ENCODE data around the gene SHISA7.

The SHISA7 gene

DNA sequence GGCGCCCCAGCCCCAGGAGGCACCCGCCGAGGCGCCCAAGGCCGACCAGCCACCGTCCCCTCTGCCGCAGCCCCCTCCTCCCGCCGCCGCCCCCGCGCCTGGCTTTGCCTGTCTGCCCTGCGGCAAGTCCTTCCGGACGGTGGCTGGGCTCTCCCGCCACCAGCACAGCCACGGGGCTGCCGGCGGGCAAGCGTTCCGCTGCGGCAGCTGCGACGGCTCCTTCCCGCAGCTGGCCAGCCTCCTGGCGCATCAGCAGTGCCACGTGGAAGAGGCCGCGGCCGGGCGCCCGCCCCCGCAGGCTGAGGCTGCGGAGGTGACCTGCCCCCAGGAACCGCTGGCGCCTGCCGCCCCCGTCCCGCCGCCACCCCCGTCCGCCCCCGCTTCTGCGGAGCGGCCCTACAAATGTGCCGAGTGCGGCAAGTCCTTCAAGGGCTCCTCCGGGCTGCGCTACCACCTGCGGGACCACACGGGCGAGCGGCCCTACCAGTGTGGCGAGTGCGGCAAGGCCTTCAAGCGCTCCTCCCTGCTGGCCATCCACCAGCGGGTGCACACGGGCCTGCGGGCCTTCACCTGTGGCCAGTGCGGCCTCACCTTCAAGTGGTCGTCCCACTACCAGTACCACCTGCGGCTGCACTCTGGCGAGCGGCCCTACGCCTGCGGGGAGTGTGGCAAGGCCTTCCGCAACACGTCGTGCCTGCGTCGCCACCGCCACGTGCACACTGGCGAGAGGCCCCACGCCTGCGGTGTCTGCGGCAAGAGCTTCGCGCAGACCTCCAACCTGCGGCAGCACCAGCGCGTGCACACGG, 39.3 kb upstream of the SHISA7 start:
- no peak for DNase-seq

DNA sequence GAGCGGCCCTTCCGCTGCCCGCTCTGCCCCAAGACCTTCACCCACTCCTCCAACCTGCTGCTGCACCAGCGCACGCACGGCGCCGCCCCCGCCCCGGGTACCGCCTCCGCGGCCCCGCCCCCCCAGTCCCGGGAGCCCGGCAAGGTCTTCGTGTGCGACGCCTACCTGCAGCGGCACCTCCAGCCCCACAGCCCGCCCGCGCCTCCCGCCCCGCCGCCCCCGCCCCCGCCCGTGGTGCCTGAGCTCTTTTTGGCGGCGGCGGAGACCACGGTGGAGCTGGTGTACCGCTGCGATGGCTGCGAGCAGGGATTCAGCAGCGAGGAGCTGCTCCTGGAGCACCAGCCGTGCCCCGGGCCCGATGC, 38.7 kb upstream of the SHISA7 start:
- no peak for DNase-seq

DNA sequence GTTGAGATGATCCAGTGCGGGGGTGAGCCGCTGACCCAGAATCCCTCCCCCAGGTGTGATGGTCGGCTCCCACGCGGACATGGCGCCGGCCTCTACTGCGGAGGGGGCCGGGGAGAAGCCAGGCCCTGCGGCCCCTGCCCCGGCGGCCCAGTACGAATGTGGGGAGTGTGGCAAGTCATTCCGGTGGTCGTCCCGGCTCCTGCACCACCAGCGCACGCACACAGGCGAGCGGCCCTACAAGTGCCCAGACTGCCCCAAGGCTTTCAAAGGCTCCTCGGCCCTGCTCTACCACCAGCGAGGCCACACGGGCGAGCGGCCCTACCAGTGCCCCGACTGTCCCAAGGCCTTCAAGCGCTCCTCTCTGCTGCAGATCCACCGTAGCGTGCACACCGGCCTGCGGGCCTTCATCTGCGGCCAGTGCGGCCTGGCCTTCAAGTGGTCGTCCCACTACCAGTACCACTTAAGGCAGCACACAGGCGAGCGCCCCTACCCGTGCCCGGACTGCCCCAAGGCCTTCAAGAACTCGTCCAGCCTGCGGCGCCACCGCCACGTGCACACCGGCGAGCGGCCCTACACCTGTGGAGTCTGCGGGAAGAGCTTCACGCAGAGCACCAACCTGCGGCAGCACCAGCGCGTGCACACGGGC, 38.2 kb upstream of the SHISA7 start:
- no peak for DNase-seq

DNA sequence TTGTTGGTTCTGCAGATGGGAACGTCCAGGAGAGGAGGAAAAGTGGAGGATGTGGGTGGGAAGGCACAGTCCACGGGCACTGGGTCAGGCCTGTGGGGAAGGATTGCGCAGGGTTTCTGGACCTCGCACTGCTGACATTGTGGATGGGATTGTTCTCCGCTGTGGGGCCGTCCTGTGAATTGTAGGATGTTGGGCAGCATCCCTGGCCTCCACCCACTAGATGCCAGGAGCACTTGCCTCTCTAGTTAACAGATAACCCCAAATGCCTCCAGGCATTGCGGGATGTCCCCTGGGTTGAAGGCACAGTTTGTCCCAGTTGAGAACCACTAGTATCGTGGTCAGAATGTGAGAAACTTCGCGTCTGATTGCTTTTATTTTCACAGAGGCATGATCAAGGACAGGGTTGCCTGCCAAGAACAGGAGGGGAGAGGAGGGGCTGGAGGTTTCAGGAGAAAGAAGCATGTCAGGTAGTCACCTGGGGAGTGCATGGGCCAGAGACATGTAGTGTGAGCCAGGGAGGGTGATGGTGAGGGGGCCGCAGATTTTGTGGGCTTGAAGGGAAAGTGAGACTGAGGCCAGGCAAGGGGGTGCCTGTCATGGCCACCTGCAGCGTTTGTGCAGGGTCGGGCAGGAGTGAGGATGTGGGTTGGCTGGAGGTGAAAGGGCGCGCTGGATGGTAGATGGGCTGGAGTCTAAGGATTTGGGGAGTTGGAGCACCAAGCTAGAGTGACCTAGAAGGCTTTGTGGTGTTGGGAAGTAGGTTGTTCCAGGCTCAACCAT, 36.5 kb upstream of the SHISA7 start:
- no peak for DNase-seq

DNA sequence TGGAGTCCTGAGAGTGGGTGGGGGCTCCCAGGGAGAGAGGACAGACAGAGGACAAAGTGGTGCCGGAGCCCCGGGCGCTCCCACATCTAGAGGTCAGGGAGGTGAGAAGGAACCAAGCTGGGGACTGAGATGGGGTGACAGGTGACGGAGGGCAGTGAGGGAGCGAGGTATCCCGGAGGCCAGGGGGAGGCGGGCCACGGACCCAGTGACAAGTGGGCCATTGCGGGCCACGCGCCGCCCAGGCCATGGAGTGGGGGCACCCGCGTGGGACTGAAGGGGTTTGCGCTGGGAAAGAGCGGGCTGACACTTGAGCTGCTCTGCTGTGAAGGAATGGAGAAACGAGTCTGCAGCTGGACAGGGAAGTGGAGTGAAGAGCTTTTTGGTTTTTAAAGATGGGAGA, 35.9 kb upstream of the SHISA7 start:
- no peak for DNase-seq

DNA sequence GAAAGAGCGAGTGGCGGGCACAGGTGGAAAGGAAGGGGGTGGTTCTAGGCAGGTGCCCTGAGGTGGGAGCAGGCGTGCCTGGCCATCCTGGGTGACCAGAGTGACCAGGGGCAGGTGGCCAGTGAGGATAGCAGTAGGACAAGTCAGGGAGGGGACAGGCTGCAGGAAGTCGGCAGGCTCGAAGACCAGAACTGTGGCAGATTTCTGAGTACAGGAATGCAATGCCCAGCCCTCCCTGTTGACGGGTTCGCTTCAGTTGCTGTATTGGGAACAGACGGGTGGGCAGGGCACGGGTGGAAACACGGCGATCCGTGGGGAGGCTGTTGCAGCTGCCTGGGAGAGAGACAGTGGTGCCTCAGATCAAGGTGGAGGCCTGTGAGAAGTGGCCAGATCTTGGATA, 35.3 kb upstream of the SHISA7 start:
- DNase-seq, result no peak

DNA sequence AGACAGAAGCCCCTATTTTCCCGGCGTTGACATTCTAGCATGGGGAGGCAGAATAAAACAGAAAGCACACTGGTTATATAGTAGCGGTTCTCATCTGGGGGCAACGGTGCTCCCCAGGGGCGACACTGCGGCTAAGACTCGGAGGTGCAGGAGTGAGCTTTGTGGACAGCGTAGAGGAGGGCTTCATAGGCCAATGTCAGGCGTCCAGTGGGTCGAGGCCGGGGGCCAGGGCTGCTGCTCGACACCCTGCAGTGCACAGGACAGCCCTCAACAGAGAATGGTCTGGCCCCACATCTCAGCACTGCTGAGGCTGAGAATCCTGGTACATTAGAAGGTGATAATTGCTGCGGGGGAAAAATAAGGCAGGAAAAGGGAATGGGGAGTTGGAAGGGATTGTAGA, 34.8 kb upstream of the SHISA7 start:
- DNase-seq, result no peak

DNA sequence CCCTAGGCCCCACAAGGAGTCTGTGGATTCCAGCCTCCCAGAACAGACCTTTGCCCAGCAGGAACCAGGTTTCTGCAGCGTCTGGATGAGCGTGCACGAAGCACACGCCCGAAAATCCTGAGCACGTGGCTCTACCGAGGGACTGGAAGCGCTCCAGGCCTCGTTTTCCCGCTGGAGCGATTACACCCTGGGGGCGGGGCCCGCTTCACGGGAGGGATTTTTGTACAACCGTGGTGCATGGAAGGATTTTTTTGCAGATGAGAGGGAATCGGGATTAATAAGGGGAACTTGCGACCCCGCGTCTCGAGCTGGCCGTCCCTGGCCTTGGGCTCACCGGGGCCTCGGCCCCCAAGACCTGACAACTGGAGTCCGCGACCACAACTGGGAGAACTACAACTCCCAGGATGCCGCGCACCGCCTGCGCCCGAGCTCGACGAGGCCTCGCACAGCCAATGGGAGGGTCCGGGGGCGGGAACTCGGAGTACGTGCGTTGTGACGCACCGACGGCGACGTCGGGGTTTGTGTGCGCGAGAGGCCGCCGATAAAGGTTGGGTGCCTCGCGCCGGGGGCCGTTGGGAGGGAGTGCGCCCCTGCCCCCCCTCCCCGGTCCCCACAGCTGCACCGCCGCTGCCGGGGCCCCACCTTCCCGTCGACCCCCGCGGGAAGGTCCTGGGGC, 33.1 kb upstream of the SHISA7 start, which contains the start of gene ZNF628:
TSS of gene ZNF628 (plus strand) at position 518 of the 676 bp plus-strand sequence. CDS start 3,294 bp downstream, outside the sequence.
- DNase-seq, result peak; percentile 97

DNA sequence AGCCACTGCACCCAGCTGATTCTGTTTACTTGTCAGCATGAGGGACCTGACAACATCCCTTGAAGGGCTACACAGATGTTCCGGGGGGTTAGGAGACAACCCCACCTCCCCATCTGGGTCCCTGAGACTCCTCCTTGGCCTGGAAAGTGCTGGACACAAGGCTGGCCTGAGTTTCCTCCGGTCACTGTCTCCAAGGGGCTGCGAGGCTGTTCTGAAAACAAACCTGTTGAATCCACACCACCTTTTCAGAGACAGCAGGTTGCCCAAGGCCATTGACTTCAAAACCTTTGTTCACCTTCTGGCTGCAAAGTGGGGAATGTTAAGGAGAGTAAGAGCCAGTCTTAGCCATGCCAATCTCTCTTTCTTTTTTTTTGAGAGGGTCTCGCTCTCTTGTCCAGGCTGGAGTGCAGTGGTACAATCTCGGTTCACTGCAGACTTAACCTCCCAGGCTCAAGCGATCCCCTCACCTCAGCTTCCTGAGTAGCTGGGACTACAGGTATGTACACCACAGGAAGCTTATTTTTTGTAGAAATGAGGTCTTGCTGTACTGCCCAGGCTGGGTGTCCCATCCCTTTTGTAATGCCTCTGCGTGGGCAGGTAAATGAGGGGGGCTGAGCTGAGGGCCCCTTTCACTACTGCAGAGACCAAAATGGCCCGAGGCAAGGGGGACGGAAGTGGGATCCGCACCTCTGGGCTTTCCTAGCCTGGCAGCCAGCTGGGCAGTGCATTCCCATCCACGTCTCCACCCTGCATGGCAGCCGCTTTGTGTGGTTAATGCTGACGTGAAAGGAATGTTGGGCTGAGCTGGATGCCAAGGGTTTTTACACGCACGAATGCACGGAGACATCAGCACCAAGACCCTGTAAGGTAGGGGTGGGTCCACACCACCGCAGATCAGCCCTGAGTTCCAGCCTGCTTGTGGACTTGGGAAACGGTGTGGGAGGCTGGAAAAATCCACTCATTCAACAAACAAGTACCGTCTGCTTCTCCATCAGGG, 31.5 kb upstream of the SHISA7 start:
- no peak for DNase-seq

DNA sequence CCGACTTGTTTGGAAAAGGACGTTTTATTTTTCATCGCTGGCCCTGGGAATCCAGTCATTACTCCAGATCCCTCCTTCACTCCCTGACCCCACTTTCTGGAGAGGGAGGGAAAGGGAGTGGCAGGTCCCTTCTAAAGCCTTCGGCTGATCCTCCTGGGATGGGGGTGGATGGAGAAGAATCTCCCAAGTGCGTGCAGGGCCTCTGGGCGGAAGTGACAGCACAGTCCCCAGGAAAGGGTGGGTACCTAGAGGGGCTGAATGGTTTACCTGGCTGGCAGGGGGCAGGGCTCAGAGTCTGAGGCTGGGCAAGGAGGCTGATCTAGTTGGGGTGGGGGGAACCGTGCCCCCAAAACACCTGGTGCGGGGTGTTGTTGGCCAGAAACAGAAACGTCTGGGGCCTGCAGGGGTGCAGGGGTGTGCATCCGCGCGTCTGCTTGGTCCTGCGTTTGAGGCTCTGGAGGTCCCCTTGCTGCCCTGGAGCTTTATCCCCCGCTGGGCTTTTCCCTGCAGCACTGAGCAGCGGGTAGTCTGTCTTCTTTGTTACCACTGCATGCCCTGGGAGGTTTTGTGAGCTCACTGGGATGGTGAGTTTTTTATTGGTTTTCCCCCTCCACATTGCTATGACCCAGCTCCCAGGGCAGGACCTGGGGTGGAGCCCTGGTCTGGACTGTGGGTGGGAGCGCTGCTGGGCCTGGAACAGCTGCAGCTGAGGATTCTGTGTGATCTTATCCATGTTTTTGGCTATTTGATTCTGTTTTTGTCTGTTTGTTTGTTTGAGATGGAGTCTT, 30.3 kb upstream of the SHISA7 start:
- DNase-seq, result peak; percentile 24

DNA sequence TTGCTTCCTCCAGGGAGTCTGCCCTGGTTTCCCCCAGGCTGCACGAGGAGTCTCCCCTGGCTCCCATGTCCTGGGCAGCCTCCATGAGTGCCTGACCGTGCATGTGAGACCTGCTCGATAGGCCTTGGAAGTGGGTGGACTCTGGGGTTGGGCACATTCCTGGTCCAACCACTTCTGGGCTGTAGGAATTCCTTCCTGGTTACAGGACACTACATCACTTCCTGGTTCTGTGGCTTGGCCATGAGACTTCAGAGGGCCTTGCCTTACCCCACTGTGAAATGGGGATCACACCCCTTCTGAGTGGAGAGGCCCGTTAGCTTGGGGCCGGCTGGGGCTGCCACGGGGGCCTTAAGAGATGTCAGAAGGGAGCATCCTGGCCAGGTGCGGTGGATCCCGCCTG, 29.4 kb upstream of the SHISA7 start:
- DNase-seq, result no peak

DNA sequence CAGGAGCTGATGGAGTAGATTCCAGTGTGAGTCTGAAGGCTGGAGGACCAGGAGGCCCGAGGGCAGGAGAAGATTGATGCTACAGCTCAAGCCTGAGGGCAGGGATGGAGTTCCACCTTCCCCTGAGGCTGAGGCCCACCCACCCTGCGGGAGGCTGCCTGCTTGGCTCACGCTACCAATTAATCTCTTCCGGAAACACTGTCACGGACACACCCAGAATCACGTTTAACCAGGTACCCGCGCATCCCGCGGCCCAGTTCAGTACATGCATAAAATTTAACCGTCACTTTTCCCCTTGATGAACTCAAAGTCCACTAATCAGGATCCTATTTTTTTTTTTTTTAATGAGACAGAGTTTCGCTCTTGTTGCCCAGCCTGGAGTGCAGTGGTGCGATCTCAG, 28.2 kb upstream of the SHISA7 start:
- no peak for DNase-seq

DNA sequence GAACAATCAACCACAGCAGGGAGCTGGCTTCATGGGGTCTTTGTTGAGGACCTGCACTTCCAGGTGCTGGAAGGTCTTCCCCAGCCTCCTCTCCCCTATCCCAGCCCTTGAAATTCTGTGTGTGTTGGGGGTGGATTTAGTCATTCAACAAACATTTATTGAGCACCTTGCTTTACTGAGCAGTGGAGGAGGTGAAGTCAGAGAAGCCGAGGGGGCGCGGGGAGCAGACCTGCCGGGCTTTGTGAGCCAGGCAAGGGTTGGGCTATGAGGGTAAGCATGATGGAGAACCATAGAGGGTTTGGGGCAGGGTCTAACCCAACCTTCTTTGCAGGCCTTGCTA, 24.9 kb upstream of the SHISA7 start:
- DNase-seq, result no peak

DNA sequence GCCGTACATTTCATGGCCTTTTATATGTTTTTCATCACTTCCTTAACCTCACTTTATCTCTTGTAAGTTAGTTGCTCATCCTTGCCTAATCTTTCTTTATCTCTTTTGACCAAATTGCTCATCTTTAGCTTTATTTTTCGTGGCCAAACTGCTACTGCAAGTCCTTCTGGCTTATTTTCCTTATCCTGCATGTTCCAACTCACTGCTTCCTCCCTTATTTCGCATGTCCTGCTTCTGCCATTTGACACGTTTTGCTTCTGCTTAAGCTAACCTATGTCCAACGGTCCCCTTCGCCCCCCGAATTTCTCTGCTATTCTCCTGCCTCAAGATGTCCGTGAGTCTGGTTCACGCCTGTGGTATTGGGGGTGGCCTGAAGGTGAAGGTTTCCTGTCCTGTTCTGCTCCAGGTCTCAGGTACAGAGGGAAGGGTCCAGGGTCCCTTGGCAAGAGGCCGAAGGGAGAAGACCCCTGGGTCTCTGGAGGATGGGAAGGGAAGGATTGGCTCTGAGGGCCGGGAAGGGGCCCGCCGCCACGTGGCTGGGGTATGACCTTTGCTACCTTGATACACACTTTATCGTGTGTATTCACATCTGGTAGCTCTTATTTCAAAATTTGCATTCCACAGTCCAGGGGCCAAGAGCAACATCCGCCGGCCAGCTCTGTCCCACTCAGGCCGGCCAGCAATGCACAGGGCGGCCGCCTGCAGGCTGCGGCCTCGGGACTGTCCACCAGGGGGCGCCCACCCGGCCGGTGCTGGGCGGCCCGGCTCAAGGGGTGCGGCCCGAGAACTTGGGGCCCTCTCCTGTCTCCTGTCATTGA, 24.3 kb upstream of the SHISA7 start:
- peak; percentile 89 for DNase-seq

DNA sequence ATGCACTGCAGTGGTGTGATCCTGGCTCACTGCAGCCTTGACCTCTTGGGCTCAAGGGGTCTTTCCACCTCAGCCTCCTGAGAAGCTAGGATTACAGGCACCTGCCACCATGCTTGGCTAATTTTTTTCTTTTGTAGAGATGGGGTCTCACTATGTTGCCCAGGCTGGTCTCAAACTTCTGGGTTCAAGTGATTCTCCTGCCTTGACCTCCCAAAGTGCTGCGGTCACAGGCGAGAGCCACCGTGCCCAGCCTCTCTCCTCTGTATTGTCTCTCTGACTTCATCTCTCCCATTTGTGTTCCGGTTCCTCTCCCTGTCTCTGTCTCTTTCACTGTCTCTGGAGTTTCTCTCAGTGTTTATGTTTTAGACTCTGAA, 23.1 kb upstream of the SHISA7 start:
- DNase-seq, result no peak

DNA sequence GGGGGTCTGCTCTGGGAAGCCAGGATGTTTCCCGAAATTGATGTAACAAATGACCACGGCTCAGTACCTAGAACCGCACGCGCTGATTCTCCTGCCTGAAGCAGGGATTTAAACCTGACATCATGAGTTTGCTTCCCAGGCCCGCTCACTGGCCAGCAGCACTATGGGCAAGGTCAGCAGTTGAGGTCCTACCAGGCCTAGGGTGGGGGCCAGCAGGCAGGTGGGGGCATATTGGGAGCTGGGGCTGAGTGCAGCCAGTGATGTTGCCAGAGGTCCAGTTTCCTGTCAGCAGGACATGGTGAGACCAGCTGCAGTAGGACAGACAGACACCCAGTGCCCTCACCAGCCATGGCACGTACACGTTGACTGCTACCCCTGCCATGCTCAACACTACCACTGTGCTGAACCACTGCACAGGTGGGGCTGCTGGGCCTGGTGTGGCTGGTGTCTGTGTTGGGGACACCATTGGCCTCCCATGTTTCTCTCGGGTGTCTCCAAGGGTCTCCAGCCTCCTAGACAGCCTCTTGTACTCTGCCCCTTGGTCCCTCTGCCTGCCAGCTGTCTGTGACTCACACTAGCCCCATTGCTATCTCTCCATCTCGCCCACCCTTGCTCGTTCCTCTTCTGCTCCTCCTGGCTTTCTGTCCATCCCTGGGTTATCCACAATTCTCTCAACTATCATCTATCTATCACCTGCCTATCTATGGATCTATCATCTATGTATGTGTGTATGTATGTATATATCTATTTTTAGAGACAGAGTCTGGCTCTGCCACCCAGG, 22.6 kb upstream of the SHISA7 start:
- DNase-seq, result peak; percentile 49

DNA sequence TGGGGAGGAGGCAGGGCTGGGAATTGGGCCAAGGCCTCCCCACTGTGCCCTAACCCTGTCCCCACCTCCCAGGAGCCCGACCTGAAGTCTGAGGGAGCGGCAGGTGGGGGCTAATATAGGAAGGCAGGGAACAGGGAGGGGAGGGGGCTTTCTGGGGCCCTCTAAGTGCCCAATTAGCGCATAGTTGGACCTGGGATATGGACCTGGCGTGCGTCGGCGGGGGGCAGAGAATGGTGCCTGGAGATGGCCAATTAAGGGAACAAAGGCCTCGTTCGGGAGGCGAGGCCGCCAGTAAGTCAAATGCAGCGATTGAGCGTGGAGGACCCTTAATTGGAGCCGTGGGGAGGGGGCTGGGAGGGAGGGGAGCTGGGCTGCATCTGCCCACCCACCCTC, 21.6 kb upstream of the SHISA7 start, which contains the start of gene C19orf85:
TSS of gene C19orf85 (minus strand) at position 90 of the 393 bp plus-strand sequence. CDS start 197 bp downstream, outside the sequence.
- no peak for DNase-seq

DNA sequence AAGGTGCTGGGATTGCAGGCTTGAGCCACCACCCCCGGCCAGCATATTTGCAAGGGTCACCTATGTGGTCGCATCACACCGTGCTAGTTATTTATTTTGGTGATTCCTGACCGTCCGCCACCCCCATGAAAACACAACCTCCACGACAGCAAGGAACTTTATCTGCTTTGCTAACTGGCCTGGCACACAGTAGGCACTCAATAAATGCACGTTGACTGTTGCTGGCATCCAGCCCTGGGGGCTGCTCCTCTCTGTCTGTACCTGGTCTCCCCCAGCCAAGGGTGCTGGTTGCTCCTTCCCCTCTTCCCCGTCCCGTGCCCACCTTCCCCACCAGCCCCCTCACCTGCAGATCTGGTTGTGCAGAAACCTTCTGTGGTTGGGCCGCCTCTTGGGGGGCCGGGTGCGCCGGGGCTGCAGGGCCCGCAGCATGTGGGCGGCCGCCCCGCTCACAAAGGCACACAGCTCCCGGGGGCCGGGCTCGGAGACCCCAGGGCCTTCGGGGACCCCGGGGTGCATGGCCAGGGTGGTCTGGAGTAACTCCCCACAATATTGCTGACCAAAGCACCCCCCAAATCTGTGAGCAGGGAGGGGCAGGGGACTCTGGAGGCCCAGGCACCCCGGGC, 21.1 kb upstream of the SHISA7 start:
- DNase-seq, result no peak

DNA sequence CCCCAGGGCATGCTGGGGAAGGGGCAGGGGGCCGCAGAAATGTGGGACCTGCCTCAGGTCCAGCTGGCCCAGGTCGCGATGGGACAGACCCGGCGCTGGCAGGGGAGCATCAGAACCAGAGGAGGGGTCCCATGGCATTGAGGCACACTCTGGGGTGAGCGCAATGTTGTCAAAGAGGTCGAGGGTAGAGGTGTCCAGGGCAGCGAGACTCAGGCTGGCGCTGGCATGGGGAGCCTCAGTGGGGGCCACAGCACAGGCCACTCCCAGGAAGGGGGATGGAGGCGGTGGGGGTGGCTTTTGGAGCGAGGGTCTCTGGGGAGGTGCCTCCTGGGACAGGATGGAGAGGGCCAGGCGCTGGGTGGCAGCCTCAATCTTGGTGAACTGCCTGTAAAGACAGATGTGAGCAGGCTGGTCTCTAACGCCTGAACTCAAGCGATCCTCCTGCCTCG, 20.5 kb upstream of the SHISA7 start:
- no peak for DNase-seq
